Gastroesophageal sphincter (tissue), 3 donors: ENCODE measurements around the gene SNAPC4.

Experiments
- CTCF ChIP-seq, 4 experiments: fragments of 200-600 bp in 2 of 4; fragments of 450-650 bp in 2 of 4; sonication (generic) in 1 of 4; IDR thresholded peaks; one replicate each; pipeline ENCODE4 v1.5.1; 2017 to 2019; ENCODE audit warnings: antibody characterized with exemption in 4 of 4, mild to moderate bottlenecking in 2 of 4, moderate library complexity in 2 of 4
- POLR2A ChIP-seq, 2 donors: fragments of 450-650 bp; IDR thresholded peaks; one replicate each; pipeline ENCODE4 v1.6.1; 2017; ENCODE audit warnings: antibody characterized with exemption in 2 of 2, mild to moderate bottlenecking in 2 of 2, moderate library complexity in 1 of 2

GRCh38 chr9:136372006-136372405 lies 28.0 kb downstream of the SNAPC4 start:
- TF ChIP-seq CTCF (IDR thresholded peaks at IDR 0.05), result no peak
- TF ChIP-seq POLR2A (IDR thresholded peaks at IDR 0.05), result no peak
